Pancreas (tissue), 10 donors: Measurements from ENCODE around the gene RFPL1. TPM values are rescaled to one million over a fixed set of nuclear protein-coding genes. Genes with fewer than 3 reads are reported as not detected.
A peak's percentile ranks its signal among the peaks of the same experiment; 100 is the strongest.

Source experiments
- ATAC-seq, 4 donors: fragments of 200-7000 bp; cut with Tn5 transposase; one replicate each; pipeline versions ENCODE4 v1.8.0 to v1.9.1; 2020; ENCODE audit warnings: mild to moderate bottlenecking in 4 of 4, moderate library complexity in 4 of 4
- DNase-seq, 6 donors: peaks; one replicate each; pipeline ENCODE4 v3.0.0-alpha.2; 2020
- FAIRE-seq: peaks from 2 replicates; lab custom pipeline; 2012; peaks lifted over from hg19 to GRCh38; lab: Jason Lieb, UNC
- H3K27ac ChIP-seq, 4 donors: fragments of 200-600 bp; sonication (generic); 1 replicate in 3 of 4; 2 replicates in 1 of 4; pipeline versions ENCODE4 v1.5.0 to v1.8.0; 2020
- H3K27me3 ChIP-seq, 4 donors: fragments of 200-600 bp; one replicate each; pipeline ENCODE4 v1.8.0; 2021
- H3K36me3 ChIP-seq, 3 donors: fragments of 200-600 bp; sonication (generic) in 1 of 3; one replicate each; pipeline versions ENCODE4 v1.5.0 to v1.8.0; 2020 to 2021
- H3K4me1 ChIP-seq, 3 donors: fragments of 200-600 bp; one replicate each; pipeline ENCODE4 v1.8.0; 2021
- H3K4me3 ChIP-seq, 4 donors: fragments of 200-600 bp; sonication (generic) in 2 of 4; one replicate each; pipeline versions ENCODE4 v1.5.0 to v1.8.0; 2020 to 2021
- H3K9me3 ChIP-seq, 4 donors: fragments of 200-600 bp; one replicate each; pipeline ENCODE4 v1.8.0; 2021
- CTCF ChIP-seq, 4 donors: fragments of 200-600 bp; sonication (generic) in 3 of 4; IDR thresholded peaks; one replicate each; pipeline versions ENCODE4 v1.5.0 to v1.8.0; 2021; ENCODE audit warnings: antibody characterized with exemption in 4 of 4
- WGBS, 2 donors: extraction: QIAGEN DNeasy Blood & Tissue Kit; methylation state at CpG; one replicate each; pipeline ENCODE4 v1.1.7; 2013; 5-methylcytosine and 5-hydroxymethylcytosine counted together
- intact Hi-C, 3 donors: fragments of 100-400 bp; cut with DNase I; formaldehyde crosslinking; loops; one replicate each; pipeline versions ENCODE4 v1.11.1 to v1.14.2; 2022
- polyA plus RNA-seq, 2 donors: library from polyadenylated mRNA; stranded (reverse); fragments of 200-250 nt; gene quantifications; one replicate each; pipeline ENCODE4 v1.2.3, GENCODE V29; 2013
- total RNA-seq, 6 donors: library from RNA; stranded (reverse); fragmentation: NEBNext Ultra II Directional in 4 of 6; extraction: Animal tissue kit (Norgen Biotek cat#: 25700) in 4 of 6; gene quantifications; one replicate each; pipeline versions ENCODE4 v1.2.1 to v1.2.4, GENCODE V29; 2021 to 2023
- donor health status: healthy with polysubstance abuse.
- donor health status: DM: no; HTN: no; CAD: no; lungs with moderate emphysema.
- donor health status: DM: no; HTN: no; CAD: no.
- donor health status: control.
- donor health status: control.
- donor health status: Bipolar disorder and iron deficiency.
- donor health status: DM: yes; HTN: yes; CAD: no.
- donor health status: DM: no; HTN: no; CAD: no.
- donor health status: DM: no; HTN: no; CAD: no.
- donor health status: DM: yes; HTN: yes; CAD: no.

Gene RFPL1
- total and polyA plus RNA-seq, 8 donors, result 0.09 TPM; not detected in 7

GRCh38 chr22:29478326-29479276, 40.2 kb downstream of the RFPL1 start:
- Histone ChIP-seq H3K27me3 (peaks cover 0 to 15% (median 5%) of the 10 kb centered on the region in 4 donors), H3K4me1 (peaks cover 0 to 14% (median 3%) of the 10 kb centered on the region in 3 donors), H3K27ac (no peak overlapping the region), H3K36me3 (no peaks in the 10 kb centered on the region), H3K4me3 (no peak overlapping the region), H3K9me3 (no peaks in the 10 kb centered on the region)
- intact Hi-C loops, result no loop called here
- ATAC-seq, result peak; percentile 46 to 70 (median 59)
- no peak for FAIRE-seq
- WGBS, 2 donors, result 16 to 19% methylated on average over 21 of the region's 21 CpGs
- no peak for DNase-seq
- no peak for TF ChIP-seq CTCF (IDR thresholded peaks at IDR 0.05)

- Histone ChIP-seq H3K4me3 (peak within 1 kb of the TSS in 1 of 4 donors; percentile 29), H3K9me3 (no peaks in the 10 kb centered on the region), H3K27ac (no peak within 1 kb of the TSS), H3K4me1 (peaks cover 0 to 14% (median 3%) of the 10 kb centered on the region in 3 donors), H3K36me3 (no peaks in the 10 kb centered on the region), H3K27me3 (peaks cover 0 to 15% (median 5%) of the 10 kb centered on the region in 4 donors)
- intact Hi-C loops, result no loop called here
- ATAC-seq (peak in 2 of 4 donors; percentile 4 to 38), DNase-seq (peak in 1 of 6 donors; percentile 49), FAIRE-seq (no peak)
- TF ChIP-seq CTCF (IDR thresholded peaks at IDR 0.05), result no peak
- 7 to 9% methylated on average over 33 to 48 of the region's 48 CpGs for WGBS, 2 donors
Observed at GRCh38 chr22:29479417-29480261, 41.3 kb downstream of the RFPL1 start, which contains the start of gene NEFH. Gene NEFH, plus strand, starts transcription at chr22:29480218. Its CDS starts 45 bp downstream, at chr22:29480263.

GRCh38 chr22:29480262-29480511, 41.8 kb downstream of the RFPL1 start:
- H3K9me3 ChIP-seq, result no peaks in the 10 kb centered on the region
- peaks cover 0 to 15% (median 5%) of the 10 kb centered on the region in 4 donors for H3K27me3 ChIP-seq
- no peaks in the 10 kb centered on the region for H3K36me3 ChIP-seq
- FAIRE-seq (no peak), DNase-seq (peak in 1 of 6 donors; percentile 61), ATAC-seq (no peak)
- H3K4me1 ChIP-seq, result peaks cover 0 to 14% (median 3%) of the 10 kb centered on the region in 3 donors
- peak overlapping the region in 1 of 4 donors; percentile 29 for H3K4me3 ChIP-seq
- 4 to 6% methylated on average over 17 to 39 of the region's 39 CpGs for WGBS, 2 donors
- H3K27ac ChIP-seq, result no peak overlapping the region
- intact Hi-C loops, result no loop called here
- no peak for TF ChIP-seq CTCF (IDR thresholded peaks at IDR 0.05)

- H3K27ac ChIP-seq, result no peak overlapping the region
- ATAC-seq (peak in 3 of 4 donors; percentile 25 to 63 (median 36)), FAIRE-seq (no peak), DNase-seq (no peak)
- no peaks in the 10 kb centered on the region for H3K9me3 ChIP-seq
- peaks cover 0 to 14% (median 3%) of the 10 kb centered on the region in 3 donors for H3K4me1 ChIP-seq
- intact Hi-C loops, result no loop called here
- no peaks in the 10 kb centered on the region for H3K36me3 ChIP-seq
- 13 to 14% methylated on average over 87 to 107 of the region's 107 CpGs for WGBS, 2 donors
- no peak for TF ChIP-seq CTCF (IDR thresholded peaks at IDR 0.05)
- H3K27me3 ChIP-seq, result peaks cover 0 to 15% (median 5%) of the 10 kb centered on the region in 4 donors
- H3K4me3 ChIP-seq, result peak overlapping the region in 1 of 4 donors; percentile 29
Observed at GRCh38 chr22:29480512-29481264, 42.3 kb downstream of the RFPL1 start.
